IPS-NIHi11 (cell line): ENCODE measurements around the gene OPN1MW2.
"Not testable (repeated sequence)": the region's sequence is repeated elsewhere in the genome, so short reads cannot be mapped to it uniquely, and the experiment has no call there.

Experiments used
- DNase-seq: peaks from one replicate; pipeline ENCODE4 v3.0.0; 2012; ENCODE audit warnings: mixed read lengths, low spot score

OPN1MW2 gene

GRCh38 chrX:154219456-154219855 is at the start of gene OPN1MW2:
Gene OPN1MW2 (plus strand): TSS chrX:154219756. CDS start chrX:154219816, 60 bp downstream.
- not testable (repeated sequence) for DNase-seq

DNA sequence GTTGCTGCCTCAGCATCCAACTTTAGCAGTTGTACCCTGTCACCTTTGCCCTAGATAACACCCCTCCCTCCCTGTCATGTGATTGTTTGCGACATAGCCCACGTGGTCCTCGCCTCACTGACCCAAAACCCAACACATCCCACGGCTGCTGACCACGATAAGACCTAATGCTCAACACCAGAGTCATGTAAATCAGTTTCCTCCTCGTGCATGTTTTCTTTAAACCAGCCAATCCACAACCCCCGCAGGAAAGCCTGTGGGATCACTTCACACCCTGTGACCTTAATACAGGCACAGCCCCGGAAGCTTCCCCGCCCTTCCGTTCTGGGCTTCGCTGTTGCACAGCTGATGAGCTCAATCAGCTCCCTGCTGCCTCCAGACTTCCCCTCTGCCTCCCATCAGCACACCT is 47.0 kb upstream of the OPN1MW2 start:
- not testable (repeated sequence) for DNase-seq

- not testable (repeated sequence) for DNase-seq
Observed at GRCh38 chrX:154174356-154174755, 45.2 kb upstream of the OPN1MW2 start.

DNA sequence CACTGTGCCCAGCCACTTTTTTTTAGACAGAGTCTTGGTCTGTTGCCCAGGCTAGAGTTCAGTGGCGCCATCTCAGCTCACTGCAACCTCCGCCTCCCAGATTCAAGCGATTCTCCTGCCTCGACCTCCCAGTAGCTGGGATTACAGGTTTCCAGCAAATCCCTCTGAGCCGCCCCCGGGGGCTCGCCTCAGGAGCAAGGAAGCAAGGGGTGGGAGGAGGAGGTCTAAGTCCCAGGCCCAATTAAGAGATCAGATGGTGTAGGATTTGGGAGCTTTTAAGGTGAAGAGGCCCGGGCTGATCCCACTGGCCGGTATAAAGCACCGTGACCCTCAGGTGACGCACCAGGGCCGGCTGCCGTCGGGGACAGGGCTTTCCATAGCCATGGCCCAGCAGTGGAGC is 37.3 kb upstream of the OPN1MW2 start, which contains the start of gene OPN1MW:
OPN1MW (plus strand) TSS at position 301 of the 400 bp plus-strand sequence; CDS start at position 383, 82 bp downstream.
- not testable (repeated sequence) for DNase-seq

DNA sequence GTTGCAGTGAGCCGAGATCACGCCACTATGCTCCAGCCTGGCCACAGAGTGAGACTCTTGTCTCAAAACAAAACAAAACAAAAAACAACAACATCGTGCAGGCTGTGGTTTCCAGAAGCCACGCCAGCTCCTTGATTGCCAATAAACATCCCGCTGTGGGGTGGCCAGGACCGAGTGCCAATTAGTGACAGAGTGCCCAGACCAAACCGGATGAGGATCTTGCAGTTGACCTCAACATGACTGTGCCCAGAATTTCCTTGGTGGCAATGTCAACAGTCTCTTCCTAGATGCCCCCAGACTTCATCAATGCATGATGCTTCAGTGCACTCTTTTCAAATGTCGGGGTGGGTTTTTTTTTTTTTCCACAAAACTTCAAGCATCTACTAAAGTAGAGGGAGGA is 35.8 kb upstream of the OPN1MW2 start:
- DNase-seq: not testable (repeated sequence)

DNA sequence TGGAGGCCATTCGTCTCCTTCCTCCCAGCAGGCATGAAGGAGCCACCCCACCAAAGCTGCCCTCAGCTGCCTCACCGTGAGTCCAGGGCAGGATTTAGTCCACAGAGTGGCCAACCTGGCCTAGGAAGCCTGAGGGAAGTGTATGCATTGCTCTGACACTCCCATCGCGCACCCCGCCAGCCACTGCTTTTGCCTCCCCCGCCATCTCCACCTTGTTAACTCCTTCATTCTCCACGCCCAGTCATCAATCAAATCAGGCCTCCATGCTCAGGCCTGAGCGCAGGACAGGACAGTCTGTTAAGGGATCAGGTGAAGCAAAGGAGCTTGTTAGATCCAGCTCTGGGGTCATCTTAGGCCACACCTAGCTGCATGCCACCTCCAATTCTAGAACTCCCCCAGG is 26.7 kb upstream of the OPN1MW2 start:
- not testable (repeated sequence) for DNase-seq

DNA sequence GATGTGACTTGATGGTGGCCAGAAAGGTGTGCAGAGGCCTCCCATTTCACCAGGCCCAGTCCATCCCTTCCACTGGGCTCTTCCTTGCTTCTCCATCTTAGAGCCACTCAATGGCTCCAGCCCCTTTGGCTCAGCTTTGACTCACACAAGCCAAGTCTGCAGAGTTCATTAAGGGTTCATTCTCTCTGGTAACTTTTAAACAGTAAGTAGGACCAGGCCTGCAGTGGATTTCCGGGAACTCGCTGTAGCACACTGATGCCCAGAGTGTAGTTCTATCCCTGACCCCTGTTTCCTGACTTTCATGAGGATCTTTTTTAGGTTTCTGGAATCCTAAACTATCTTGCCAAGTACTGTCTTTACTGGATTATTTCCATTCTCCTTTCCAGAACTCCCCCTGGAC is 25.2 kb upstream of the OPN1MW2 start:
- DNase-seq: not testable (repeated sequence)

DNA sequence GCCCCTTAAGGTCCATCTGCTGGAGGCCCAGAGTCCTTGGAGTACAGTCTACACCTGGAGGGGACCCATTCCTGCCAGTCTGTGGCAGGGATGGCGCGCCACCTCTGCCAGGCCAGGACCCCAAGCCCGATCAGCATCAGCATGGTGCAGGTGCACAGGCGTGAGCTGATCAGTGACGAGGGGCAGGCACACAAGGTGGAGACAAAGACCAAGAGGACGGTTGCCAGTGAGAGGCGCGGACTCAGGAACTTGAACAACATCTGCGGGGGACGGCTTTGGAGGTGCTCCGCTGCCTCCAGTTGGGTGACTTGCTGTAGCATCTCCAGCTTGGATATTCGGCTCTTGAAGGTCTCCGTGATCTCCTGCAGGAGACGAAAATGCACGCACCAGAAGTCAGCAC is 23.1 kb upstream of the OPN1MW2 start:
- not testable (repeated sequence) for DNase-seq

DNA sequence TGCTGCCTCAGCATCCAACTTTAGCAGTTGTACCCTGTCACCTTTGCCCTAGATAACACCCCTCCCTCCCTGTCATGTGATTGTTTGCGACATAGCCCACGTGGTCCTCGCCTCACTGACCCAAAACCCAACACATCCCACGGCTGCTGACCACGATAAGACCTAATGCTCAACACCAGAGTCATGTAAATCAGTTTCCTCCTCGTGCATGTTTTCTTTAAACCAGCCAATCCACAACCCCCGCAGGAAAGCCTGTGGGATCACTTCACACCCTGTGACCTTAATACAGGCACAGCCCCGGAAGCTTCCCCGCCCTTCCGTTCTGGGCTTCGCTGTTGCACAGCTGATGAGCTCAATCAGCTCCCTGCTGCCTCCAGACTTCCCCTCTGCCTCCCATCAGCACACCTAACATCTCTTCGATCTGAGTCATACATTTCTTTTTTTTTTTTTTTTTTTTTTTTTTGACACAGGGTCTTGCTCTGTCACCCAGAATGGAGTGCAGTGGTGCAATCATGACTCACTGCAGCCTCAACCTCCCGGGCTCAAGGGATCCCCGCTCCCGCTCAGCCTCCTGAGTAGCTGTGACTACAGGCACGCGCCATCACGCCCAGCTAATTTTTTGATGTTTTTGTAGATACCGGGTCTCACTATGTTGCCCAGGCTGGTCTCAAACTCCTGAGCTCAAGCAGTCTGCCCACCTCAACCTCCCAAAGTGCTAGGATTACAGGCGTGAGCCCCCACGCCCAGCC is 9.7 kb upstream of the OPN1MW2 start:
- not testable (repeated sequence) for DNase-seq

DNA sequence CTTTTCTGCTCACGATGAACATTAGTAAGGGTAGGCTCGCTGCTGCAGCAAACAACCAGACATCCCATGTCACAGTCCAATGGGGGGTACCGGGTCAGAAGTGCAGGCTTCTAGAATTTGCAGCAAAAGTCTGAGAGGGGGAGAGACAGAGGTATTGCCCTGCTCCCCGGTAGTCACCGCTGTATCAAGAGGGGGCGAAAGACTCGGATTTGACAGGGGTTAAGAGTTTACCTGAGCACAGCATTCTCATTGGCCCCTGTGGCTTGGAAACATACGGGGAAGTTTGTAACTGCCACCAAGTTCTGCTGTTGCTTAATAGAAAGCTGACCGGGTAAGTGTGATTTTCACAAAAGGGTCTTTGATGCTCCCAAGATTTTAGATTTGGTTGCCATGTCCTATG is 8.5 kb upstream of the OPN1MW2 start:
- not testable (repeated sequence) for DNase-seq

DNA sequence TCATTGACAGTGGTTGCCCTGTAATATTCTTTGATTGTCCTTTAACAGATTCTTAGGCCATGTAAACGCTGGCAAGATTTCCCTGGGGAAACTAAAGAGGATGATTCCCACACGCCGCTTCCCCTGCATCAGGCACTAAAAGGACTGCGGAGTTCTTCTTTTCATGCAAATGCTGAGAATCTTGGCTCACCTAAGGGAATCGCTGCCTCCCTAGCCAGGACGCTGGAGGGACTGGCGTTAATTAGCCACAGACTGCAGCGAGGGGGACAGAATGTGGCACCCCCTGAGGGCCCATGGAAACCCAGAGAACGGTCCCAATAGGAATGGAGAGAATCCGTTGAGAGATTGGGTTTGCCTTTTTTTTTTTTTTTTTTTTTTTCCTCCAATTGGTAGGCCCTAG is 8.1 kb upstream of the OPN1MW2 start:
- not testable (repeated sequence) for DNase-seq

- not testable (repeated sequence) for DNase-seq
Observed at GRCh38 chrX:154225292-154225691, 5.7 kb downstream of the OPN1MW2 start.

DNA sequence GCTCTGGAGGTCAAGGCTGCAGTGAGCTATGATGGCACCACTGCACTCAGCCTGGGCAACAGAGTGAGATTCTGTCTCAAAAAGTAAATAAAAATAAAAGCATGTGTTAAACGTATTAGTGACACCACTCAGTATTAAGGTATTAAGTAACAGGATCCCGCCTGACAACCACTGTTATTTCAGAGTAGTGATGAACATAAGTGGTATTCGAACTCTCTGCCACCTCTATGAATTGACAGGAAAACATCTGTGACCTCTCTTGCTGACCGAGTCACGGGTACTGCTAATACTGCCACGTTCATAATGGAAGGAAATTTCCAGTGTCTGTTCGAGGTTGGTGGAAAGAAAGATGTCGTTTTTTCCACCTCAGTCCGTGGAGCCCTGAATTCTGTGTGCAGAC is 7.2 kb downstream of the OPN1MW2 start:
- not testable (repeated sequence) for DNase-seq

- not testable (repeated sequence) for DNase-seq
Observed at GRCh38 chrX:154231443-154231842, 11.9 kb downstream of the OPN1MW2 start.

DNA sequence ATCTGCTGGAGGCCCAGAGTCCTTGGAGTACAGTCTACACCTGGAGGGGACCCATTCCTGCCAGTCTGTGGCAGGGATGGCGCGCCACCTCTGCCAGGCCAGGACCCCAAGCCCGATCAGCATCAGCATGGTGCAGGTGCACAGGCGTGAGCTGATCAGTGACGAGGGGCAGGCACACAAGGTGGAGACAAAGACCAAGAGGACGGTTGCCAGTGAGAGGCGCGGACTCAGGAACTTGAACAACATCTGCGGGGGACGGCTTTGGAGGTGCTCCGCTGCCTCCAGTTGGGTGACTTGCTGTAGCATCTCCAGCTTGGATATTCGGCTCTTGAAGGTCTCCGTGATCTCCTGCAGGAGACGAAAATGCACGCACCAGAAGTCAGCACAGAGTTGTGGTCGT is 14.1 kb downstream of the OPN1MW2 start:
- DNase-seq: not testable (repeated sequence)

DNA sequence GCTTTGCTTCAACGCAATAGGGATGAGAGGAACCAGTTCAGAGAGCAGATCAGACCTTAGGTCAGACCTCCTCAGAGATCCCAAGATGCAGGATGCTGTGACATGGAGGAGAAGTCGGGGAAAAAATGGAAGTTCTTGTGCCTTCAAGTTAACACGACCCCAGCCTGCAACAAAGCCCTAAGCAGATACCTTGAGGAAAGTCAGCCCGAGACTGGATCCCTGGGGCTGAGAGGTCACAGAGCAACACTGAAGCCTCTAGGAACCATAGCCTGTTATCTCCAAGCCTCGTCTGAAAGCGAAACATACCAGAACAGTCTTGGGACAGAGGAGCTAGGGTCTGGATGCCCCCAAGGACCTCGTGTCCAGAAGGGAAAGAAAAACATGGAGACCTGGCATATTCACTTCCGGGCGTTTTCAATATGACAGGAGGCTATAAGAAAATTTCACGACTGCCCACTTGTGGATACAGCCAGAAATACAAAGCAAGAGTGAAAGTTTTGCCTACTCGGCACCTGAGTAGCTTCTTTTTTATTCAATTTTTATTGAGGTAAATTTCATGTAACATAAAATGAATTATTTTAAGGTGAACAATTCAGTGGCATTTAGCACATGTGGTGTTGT is 19.5 kb downstream of the OPN1MW2 start:
- not testable (repeated sequence) for DNase-seq

GRCh38 chrX:154239982-154240503 is 20.5 kb downstream of the OPN1MW2 start:
- not testable (repeated sequence) for DNase-seq

- DNase-seq: not testable (repeated sequence)
Observed at GRCh38 chrX:154247377-154248045, 28.0 kb downstream of the OPN1MW2 start.

DNA sequence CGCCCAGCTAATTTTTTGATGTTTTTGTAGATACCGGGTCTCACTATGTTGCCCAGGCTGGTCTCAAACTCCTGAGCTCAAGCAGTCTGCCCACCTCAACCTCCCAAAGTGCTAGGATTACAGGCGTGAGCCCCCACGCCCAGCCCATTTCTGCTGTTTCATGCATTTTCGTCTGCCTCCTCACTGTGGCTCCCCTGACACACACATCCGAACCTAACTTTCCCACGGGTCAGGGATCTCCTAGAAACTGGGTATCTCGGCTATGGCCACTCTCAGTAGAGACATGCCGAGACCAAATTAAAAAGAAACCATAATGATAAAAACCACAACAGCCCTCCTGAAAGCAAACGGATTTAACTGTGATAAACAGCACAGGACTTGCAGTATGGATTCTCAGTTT is 28.5 kb downstream of the OPN1MW2 start:
- DNase-seq: not testable (repeated sequence)

DNA sequence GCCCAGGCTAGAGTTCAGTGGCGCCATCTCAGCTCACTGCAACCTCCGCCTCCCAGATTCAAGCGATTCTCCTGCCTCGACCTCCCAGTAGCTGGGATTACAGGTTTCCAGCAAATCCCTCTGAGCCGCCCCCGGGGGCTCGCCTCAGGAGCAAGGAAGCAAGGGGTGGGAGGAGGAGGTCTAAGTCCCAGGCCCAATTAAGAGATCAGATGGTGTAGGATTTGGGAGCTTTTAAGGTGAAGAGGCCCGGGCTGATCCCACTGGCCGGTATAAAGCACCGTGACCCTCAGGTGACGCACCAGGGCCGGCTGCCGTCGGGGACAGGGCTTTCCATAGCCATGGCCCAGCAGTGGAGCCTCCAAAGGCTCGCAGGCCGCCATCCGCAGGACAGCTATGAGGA is 37.7 kb downstream of the OPN1MW2 start, which contains the start of gene OPN1MW3:
OPN1MW3 (plus strand) TSS at position 301 of the 400 bp plus-strand sequence; CDS start at position 339, 38 bp downstream.
- DNase-seq: not testable (repeated sequence)

DNA sequence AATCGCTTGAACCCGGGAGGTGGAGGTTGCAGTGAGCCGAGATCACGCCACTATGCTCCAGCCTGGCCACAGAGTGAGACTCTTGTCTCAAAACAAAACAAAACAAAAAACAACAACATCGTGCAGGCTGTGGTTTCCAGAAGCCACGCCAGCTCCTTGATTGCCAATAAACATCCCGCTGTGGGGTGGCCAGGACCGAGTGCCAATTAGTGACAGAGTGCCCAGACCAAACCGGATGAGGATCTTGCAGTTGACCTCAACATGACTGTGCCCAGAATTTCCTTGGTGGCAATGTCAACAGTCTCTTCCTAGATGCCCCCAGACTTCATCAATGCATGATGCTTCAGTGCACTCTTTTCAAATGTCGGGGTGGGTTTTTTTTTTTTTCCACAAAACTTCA is 39.2 kb downstream of the OPN1MW2 start:
- not testable (repeated sequence) for DNase-seq

DNA sequence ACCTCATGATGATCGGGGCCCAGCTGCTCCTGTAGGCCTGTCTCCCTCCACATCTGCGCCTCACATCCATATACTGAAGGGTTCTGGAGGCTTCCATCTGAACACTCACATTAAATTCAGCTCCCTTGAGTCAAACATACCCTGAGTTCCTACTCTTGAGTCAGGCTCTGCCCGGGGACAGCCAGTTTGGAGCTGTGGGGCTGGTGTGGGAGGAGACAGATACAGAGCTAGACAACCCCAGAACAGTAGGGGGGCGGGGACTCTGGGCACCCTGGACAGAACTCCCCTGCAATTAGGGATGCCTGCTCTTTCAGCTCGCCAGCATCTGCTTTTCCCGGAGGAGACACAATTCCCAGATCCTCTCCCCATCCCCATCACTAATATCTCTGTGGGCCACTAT is 43.5 kb downstream of the OPN1MW2 start:
- DNase-seq: not testable (repeated sequence)
